GM18858 (cell line): ENCODE data around the gene USP25.
"Not testable (repeated sequence)": the region's sequence is repeated elsewhere in the genome, so short reads cannot be mapped to it uniquely, and the experiment has no call there.

Experiments used
- ATAC-seq: cut with Tn5 transposase; IDR thresholded peaks from one replicate; pipeline ENCODE4 v1.9.1; 2021; ENCODE audit not compliant: unreplicated experiment

The USP25 gene

GRCh38 chr21:15732290-15732995, 2.7 kb downstream of the USP25 start:
- ATAC-seq = peak; percentile 69

GRCh38 chr21:15732996-15733329, 3.2 kb downstream of the USP25 start:
- no peak for ATAC-seq

GRCh38 chr21:15735409-15735808, 5.6 kb downstream of the USP25 start:
- ATAC-seq = no peak

- not testable (repeated sequence) for ATAC-seq
These were observed 6.1 kb downstream of the USP25 start for GRCh38 chr21:15735931-15736330.

GRCh38 chr21:15738779-15739178, 9.0 kb downstream of the USP25 start:
- not testable (repeated sequence) for ATAC-seq

- ATAC-seq = no peak
These were observed 10.6 kb downstream of the USP25 start for GRCh38 chr21:15740383-15740782.

- ATAC-seq = no peak
These were observed 11.7 kb downstream of the USP25 start for GRCh38 chr21:15741510-15741909.

- ATAC-seq = no peak
These were observed 12.4 kb downstream of the USP25 start for GRCh38 chr21:15742052-15742670.

GRCh38 chr21:15742694-15743093, 12.9 kb downstream of the USP25 start:
- ATAC-seq = no peak

- no peak for ATAC-seq
These were observed 13.8 kb downstream of the USP25 start for GRCh38 chr21:15743593-15743992.

GRCh38 chr21:15744926-15745325, 15.1 kb downstream of the USP25 start:
- ATAC-seq = no peak

GRCh38 chr21:15748586-15748985, 18.8 kb downstream of the USP25 start:
- ATAC-seq = no peak

- ATAC-seq = no peak
These were observed 19.5 kb downstream of the USP25 start for GRCh38 chr21:15749082-15749860.

GRCh38 chr21:15749861-15750159, 20.0 kb downstream of the USP25 start:
- ATAC-seq = no peak

- ATAC-seq = no peak
These were observed 21.3 kb downstream of the USP25 start for GRCh38 chr21:15751037-15751436.

- ATAC-seq = no peak
These were observed 21.8 kb downstream of the USP25 start for GRCh38 chr21:15751546-15751945.

GRCh38 chr21:15752763-15753407, 23.1 kb downstream of the USP25 start:
- ATAC-seq = no peak

GRCh38 chr21:15753741-15754140, 24.0 kb downstream of the USP25 start:
- no peak for ATAC-seq

GRCh38 chr21:15754640-15755039, 24.9 kb downstream of the USP25 start:
- ATAC-seq = no peak

- ATAC-seq = no peak
These were observed 25.3 kb downstream of the USP25 start for GRCh38 chr21:15755125-15755524.

- ATAC-seq = no peak
These were observed 29.7 kb downstream of the USP25 start for GRCh38 chr21:15759469-15759868.
